CD4-positive, alpha-beta T cell (primary cell): Measurements from ENCODE around the gene GALNT7. TPM values are rescaled to one million over a fixed set of nuclear protein-coding genes. Genes with fewer than 3 reads are reported as not detected.

Experiments used
- ATAC-seq: fragments of 200-7000 bp; cut with Tn5 transposase; one replicate; pipeline ENCODE4 v1.10.0; 2022; ENCODE audit warnings: mild to moderate bottlenecking; ENCODE audit not compliant: poor library complexity
- CTCF ChIA-PET: fragments of 350-600 bp; sonication (Branson Sonifier 250); formaldehyde crosslinking; loops from one replicate; lab custom pipeline; 2021; ENCODE audit warnings: antibody characterized with exemption, inconsistent platforms; lab: Charles Lee
- POLR2A ChIA-PET: fragments of 350-600 bp; sonication (Branson Sonifier 250); formaldehyde crosslinking; loops from one replicate; lab custom pipeline; 2021; ENCODE audit warnings: antibody characterized with exemption, inconsistent platforms; lab: Charles Lee
- DNase-seq, 14 experiments: peaks; one replicate each; pipeline ENCODE4 v3.0.0-alpha.2; 2013 to 2020; ENCODE audit warnings: mixed read lengths in 2 of 14
- H3K27ac ChIP-seq, 2 donors: one replicate each; pipeline versions ENCODE4 v1.5.1 to v1.7.0; 2013; ENCODE audit warnings: low read length in 2 of 2, low read depth in 1 of 2, mild to moderate bottlenecking in 1 of 2
- H3K27me3 ChIP-seq, 2 experiments: 1 replicate in 1 of 2; 2 replicates in 1 of 2; pipeline versions ENCODE4 v1.6.1 to v1.7.0; 2013; ENCODE audit warnings: low read length in 2 of 2, control low read depth in 1 of 2, mild to moderate bottlenecking in 1 of 2, moderate library complexity in 1 of 2; ENCODE audit not compliant: insufficient read depth in 2 of 2, control insufficient read depth in 1 of 2
- H3K36me3 ChIP-seq: one replicate; pipeline ENCODE4 v1.6.1; 2013; ENCODE audit warnings: low read length, control low read depth; ENCODE audit not compliant: insufficient read depth
- H3K4me1 ChIP-seq: one replicate; pipeline ENCODE4 v1.6.1; 2013; ENCODE audit warnings: low read length, control low read depth; ENCODE audit not compliant: insufficient read depth
- H3K4me3 ChIP-seq: one replicate; pipeline ENCODE4 v1.5.1; 2013; ENCODE audit warnings: mild to moderate bottlenecking, low read length, moderate library complexity
- H3K9me3 ChIP-seq, 2 experiments: 1 replicate in 1 of 2; 2 replicates in 1 of 2; pipeline versions ENCODE4 v1.6.1 to v1.7.0; 2013; ENCODE audit warnings: low read length in 2 of 2, mild to moderate bottlenecking in 2 of 2, control low read depth in 1 of 2, moderate library complexity in 1 of 2; ENCODE audit not compliant: control insufficient read depth in 1 of 2, insufficient read depth in 1 of 2
- H3K27ac Mint-ChIP-seq: one replicate; pipeline ENCODE4 v1.8.0; 2020; ENCODE audit warnings: mixed read lengths
- H3K27me3 Mint-ChIP-seq: one replicate; pipeline ENCODE4 v1.8.0; 2021; ENCODE audit warnings: mixed read lengths
- H3K36me3 Mint-ChIP-seq: one replicate; pipeline ENCODE4 v1.8.0; 2021; ENCODE audit warnings: low read depth, mixed read lengths
- H3K4me1 Mint-ChIP-seq: one replicate; pipeline ENCODE4 v1.8.0; 2021; ENCODE audit warnings: low read depth, mixed read lengths
- H3K4me3 Mint-ChIP-seq: one replicate; pipeline ENCODE4 v1.8.0; 2020; ENCODE audit warnings: mild to moderate bottlenecking, mixed read lengths
- H3K9me3 Mint-ChIP-seq: one replicate; pipeline ENCODE4 v1.8.0; 2020; ENCODE audit warnings: mixed read lengths
- intact Hi-C, 2 experiments: fragments of 100-400 bp; cut with DNase I in 1 of 2; cut with micrococcal nuclease in 1 of 2; formaldehyde crosslinking; loops; one replicate each; pipeline versions ENCODE4 v1.15.1 to v1.9.0; 2023 to 2025; cut with DNase I, micrococcal nuclease
- total RNA-seq, 174 experiments: library from RNA in 2 of 174; stranded (reverse) in 2 of 174; gene quantifications; one replicate each; pipeline ENCODE4 v1.2.3 and lab custom pipeline; 2021 to 2026
- TF ChIP-seq, protein P1 (sequence below): fragments of 200-600 bp; IDR thresholded peaks from one replicate; pipeline ENCODE4 v1.8.0; 2022; ENCODE audit warnings: antibody characterized with exemption, mild to moderate bottlenecking

GALNT7 gene
- total RNA-seq, 2 experiments from 2014 or later: 4.6 to 4.8 TPM

DNA sequence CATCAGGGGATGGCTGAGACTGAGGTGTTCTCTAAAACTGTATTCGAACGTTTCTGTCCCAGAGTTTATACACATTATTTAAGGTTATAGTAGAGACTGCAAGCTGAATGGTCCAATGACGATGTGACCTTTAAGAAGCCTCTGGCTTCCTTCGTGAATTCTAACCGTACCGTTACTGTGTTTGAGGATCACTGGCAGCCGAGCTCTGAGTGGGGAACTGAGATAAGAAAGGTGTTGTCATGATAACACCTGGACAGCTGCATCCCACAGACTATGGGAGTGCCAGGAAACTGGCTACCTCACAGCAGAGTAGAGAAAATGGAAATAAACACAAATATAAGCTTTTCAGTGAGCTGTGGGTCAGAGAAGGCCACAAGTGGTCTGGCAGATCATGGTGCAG, 106.5 kb downstream of the GALNT7 start:
- H3K4me1 Mint-ChIP-seq: peaks cover 6% of the 10 kb centered on the region

GRCh38 chr4:173277340-173277739, 108.7 kb downstream of the GALNT7 start:
- Mint-ChIP-seq H3K9me3 (peaks cover 4% of the 10 kb centered on the region), H3K4me3 (no peak overlapping the region), H3K4me1 (no peaks in the 10 kb centered on the region), H3K36me3 (peaks cover 71% of the 10 kb centered on the region), H3K27me3 (no peaks in the 10 kb centered on the region), H3K27ac (no peak overlapping the region)
- Histone ChIP-seq H3K27ac (no peak overlapping the region), H3K4me3 (no peak overlapping the region), H3K4me1 (no peaks in the 10 kb centered on the region), H3K27me3 (no peaks in the 10 kb centered on the region), H3K36me3 (no peaks in the 10 kb centered on the region), H3K9me3 (no peaks in the 10 kb centered on the region)
- ChIA-PET POLR2A (interaction anchor here (0.8 kb wide), 1 partner anchor 19 kb away, joined by 3 read pairs; no protein-coding TSS in a partner anchor), CTCF (no interaction called here)
- TF ChIP-seq, protein P1, sequence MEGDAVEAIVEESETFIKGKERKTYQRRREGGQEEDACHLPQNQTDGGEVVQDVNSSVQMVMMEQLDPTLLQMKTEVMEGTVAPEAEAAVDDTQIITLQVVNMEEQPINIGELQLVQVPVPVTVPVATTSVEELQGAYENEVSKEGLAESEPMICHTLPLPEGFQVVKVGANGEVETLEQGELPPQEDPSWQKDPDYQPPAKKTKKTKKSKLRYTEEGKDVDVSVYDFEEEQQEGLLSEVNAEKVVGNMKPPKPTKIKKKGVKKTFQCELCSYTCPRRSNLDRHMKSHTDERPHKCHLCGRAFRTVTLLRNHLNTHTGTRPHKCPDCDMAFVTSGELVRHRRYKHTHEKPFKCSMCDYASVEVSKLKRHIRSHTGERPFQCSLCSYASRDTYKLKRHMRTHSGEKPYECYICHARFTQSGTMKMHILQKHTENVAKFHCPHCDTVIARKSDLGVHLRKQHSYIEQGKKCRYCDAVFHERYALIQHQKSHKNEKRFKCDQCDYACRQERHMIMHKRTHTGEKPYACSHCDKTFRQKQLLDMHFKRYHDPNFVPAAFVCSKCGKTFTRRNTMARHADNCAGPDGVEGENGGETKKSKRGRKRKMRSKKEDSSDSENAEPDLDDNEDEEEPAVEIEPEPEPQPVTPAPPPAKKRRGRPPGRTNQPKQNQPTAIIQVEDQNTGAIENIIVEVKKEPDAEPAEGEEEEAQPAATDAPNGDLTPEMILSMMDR: no peak
- intact Hi-C loops: no loop called here
- DNase-seq: no peak
- no peak for ATAC-seq

More for the DNA sequence above, 106.5 kb downstream of the GALNT7 start:
- H3K27me3 ChIP-seq: no peaks in the 10 kb centered on the region
- ChIA-PET CTCF (no interaction called here), POLR2A (no interaction called here)
- H3K4me3 ChIP-seq: no peak overlapping the region
- TF ChIP-seq, protein P1: no peak
- H3K4me1 ChIP-seq: no peaks in the 10 kb centered on the region
- no peak overlapping the region for H3K4me3 Mint-ChIP-seq
- intact Hi-C loops: no loop called here
- DNase-seq: no peak
- no peaks in the 10 kb centered on the region for H3K9me3 ChIP-seq
- no peak overlapping the region for H3K27ac Mint-ChIP-seq
- no peaks in the 10 kb centered on the region for H3K36me3 ChIP-seq
- H3K36me3 Mint-ChIP-seq: peaks cover 60% of the 10 kb centered on the region
- H3K9me3 Mint-ChIP-seq: peaks cover 4% of the 10 kb centered on the region
- H3K27ac ChIP-seq: no peak overlapping the region
- H3K27me3 Mint-ChIP-seq: no peaks in the 10 kb centered on the region
- ATAC-seq: no peak

GRCh38 chr4:173280998-173281397, 112.4 kb downstream of the GALNT7 start:
- Mint-ChIP-seq H3K9me3 (no peaks in the 10 kb centered on the region), H3K27me3 (no peaks in the 10 kb centered on the region), H3K4me1 (no peaks in the 10 kb centered on the region), H3K27ac (no peak overlapping the region), H3K4me3 (no peak overlapping the region), H3K36me3 (peaks cover 80% of the 10 kb centered on the region)
- Histone ChIP-seq H3K27ac (no peak overlapping the region), H3K36me3 (no peaks in the 10 kb centered on the region), H3K4me1 (no peaks in the 10 kb centered on the region), H3K4me3 (no peak overlapping the region), H3K9me3 (peaks cover 4 to 15% of the 10 kb centered on the region in 2 experiments), H3K27me3 (no peaks in the 10 kb centered on the region)
- ATAC-seq (no peak), DNase-seq (peak in 1 of 14 experiments; percentile 11)
- intact Hi-C loops: no loop called here
- POLR2A ChIA-PET: no interaction called here
- CTCF ChIA-PET: interaction anchor here (1.2 kb wide), 1 partner anchor 267 kb away, joined by 3 read pairs; no protein-coding TSS in a partner anchor
- TF ChIP-seq, protein P1: no peak
